ENCODE data around the gene NRXN3.

Gene NRXN3

DNA sequence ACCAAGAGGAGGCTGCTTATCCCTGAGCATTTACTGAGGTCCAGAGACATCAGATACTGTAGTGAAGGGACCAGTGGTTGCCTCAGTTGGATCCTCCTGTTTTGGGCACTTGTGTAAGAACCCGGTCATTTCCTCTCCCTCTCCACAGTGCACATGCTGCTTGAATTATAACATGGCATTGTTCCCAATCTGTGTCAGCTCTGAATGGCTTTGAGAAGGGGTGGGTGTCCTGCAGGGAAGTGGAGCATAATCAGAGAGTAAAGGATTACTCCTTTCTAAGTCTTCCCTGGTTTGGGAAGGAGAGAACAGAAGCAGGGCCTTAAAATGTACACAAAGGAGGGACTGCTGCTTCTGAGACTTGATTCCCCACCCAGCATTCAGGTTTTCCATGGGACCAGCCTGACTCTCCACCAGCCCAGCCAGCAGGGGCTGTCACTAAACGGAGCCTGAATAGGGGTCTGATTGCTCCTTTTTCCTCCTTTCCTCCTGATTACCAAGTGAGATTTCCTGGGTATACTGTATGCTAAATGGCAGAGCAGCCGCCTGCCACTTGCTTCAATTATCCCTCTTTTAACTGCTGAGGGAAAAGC, 78.4 kb downstream of the NRXN3 start:
- DNase-seq: no peak

DNA sequence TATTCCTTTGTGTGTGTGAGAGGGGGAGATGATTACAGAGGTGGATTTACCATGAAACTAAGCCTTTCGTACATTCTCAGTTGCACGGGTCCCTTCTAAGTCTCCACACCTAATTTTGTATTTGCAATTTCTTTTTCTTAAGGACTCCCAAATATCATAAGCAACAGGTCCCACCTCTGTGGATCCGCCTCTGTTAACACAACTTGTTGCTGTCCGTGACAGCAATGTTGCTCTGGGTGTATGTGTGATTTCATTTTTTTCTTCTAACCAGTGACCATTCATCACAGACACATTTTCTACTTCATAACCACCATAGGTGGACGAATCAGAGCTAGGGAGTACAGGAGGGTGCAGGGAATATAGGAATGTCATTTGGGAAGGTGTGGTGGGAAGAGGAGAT, 81.1 kb downstream of the NRXN3 start:
- DNase-seq: no peak

DNA sequence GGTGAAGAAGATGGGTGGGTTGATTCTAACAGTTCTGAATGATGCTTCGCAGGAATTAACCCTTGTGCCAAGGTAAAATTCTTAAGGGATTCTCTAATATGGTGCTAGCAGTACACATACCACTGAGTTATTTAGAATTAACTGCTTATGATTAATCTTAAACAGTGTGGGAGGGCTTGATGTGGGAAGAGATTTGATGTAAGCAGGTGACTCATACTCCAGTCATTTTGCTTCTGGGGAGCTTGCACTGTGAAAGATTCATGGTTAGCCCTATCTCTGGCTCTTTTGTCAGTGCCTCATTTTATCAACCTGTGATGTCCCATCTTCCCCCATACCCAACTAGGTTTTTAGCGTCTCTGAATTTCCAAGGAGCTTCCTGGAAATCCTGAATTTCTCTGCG, 83.8 kb downstream of the NRXN3 start:
- no peak for DNase-seq

DNA sequence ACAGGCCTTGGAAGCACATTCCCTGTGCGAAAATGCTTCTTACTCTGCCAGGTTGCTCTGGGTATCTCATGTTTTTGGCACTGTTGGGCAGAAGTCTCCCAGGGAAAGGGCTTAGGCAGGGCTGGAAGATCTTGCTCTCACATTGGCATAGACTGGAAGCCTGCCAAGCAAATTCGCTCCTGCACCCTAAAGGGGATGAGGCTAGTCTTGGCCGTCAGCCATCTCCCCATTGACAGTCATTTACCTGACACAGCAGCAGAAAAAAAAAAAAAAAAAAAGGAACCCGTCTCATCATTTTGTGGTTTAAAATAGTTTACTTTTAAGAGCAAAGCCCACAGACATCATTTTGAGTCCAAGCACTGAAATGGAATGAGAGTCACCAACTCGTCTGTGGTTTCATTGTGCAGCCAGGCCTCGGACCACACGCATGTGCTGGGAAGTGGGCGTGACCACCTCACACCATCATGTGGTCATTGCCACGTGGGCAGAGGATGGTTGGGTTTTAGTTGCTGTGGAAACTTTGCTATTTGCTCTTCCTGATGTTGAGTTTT, 84.8 kb downstream of the NRXN3 start:
- no peak for DNase-seq

DNA sequence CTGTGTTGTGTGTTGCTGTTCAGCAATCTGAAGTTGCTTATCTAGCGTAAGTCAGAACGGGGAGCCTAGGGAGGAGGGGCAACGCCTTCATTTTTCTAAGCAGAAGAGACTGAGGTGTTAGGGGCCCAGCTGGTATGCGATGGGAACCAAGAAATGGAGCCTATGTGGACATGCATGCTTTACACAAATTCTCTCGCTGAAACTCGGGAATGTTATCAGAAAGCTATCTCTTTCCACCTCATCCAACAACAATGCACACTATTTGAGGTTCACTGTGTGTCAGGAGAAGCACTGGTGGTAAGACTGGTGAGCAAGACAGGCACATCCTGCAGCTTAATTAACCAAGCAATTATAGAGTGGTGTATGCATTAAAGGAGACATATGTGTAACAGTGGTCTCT, 89.7 kb downstream of the NRXN3 start:
- DNase-seq: no peak

DNA sequence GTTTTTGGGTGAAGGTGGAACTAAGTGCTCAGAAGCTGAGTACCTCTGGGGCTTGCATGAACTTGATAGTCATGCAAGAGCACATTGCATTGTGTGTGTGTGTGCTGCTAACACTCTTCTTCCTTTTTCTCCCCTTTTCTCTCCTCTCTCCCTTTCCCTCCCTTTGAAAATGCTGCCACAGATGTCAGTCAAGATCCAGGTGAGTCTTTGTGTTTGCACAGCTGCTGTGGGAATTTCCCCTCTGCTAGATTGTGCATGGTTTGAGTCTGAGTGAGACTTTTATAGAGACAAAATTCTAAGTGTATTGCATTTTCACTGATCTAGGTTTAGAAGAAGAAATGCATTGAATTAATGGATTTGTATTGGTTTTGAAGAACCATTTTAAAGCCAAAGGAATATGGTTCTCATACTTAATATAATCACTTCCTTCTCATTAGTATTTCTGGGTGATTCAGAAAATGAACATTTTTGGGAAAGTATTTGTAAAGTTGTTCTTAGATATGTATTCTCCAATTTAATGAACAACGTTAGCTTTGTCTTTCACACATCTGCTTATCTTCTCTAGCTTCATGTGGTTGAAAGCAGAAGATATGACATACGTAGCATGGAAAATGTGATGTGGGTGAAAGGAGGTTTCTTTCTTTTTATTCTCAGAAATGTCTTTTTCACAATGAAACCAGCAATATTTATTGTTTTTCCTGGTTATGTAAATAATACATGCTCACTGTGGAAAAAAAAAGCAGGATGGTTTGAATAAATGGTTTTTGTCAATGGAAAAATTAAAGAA, 108.5 kb downstream of the NRXN3 start:
- DNase-seq: no peak

DNA sequence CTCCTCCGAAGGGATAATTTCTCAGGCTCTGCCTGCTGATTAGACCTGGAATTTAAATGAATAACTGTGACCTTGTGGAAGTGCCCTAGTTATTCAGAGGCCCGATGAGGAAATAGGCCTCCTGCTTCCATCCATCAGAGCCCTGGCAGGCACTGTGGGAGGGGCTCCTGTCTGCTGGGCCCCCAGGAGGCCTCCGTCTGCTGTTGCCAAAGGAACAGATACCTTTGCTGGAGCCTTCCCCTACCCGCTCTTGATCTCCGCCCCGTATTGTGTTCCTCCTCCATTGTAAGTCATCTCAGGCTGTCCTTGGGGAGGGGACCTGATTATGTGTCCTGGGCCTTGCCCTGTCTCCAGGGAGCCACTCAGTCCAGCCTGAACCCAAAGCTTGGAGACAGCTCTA, 112.3 kb downstream of the NRXN3 start:
- DNase-seq: no peak

- DNase-seq: no peak
These were observed 116.0 kb downstream of the NRXN3 start for GRCh38 chr14:78286210-78286609.

- DNase-seq: no peak
These were observed 121.8 kb downstream of the NRXN3 start for GRCh38 chr14:78292003-78292402.

DNA sequence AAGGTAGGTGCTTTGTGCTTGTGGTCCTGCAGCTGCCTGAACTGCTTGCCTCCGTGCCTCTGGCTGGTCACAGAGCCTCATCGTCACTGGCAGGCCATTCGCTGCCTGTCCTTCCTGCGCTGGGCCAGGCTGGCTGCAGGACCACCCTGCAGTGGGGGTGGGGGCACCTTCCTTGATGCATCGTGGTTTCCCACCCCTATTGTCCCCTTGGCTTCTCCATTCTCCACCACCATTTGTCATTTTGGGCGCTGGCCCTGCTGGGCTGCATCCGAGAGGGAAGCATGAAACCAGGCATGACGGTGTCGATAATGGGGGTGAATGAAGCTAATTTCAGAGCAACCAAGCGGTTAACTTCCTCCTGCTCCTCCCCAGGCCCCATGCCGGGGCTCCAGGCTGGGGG, 127.7 kb downstream of the NRXN3 start:
- no peak for DNase-seq

- no peak for DNase-seq
These were observed 128.1 kb downstream of the NRXN3 start for GRCh38 chr14:78298298-78298697.

DNA sequence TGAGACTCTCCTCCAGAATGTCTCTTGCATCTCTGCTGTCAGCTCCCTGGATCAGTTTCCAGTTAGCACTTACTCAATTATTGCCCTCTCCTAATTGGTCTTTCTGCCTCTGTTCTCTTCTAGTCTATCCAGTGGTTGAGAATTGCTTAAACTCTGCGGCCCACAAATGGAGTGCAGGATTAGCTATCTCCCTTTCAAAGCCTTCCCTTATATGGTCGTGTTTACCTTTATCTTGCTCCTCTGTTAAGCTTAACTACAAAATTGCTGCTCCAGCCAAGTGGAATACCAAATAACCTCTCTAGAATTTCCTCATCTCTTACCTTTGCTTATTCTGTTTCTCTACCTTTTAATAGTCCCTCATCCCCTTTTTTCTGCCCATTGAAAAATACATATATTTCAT, 132.7 kb downstream of the NRXN3 start:
- DNase-seq: no peak

GRCh38 chr14:78307671-78308070, 137.5 kb downstream of the NRXN3 start:
- no peak for DNase-seq

DNA sequence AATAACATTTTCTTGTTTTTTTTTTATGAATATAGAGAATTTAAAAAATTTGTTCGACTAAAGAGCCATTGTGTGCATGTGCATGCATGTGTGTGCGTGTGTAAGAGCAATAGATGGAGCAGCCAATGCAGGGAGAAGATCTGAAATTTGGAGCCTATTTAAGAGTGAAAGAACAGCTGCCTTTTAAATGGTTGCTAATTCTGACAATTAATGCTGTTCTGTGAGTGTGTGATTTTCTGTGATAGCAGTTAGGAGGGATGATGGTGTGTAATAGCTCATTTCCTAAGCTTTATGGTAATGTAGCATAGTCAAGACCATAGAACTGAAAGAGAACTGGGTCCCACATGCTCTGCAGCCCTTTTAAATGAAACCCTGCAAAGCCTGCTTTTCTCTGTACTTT, 137.9 kb downstream of the NRXN3 start:
- DNase-seq: no peak

- DNase-seq: no peak
These were observed 140.1 kb downstream of the NRXN3 start for GRCh38 chr14:78310272-78310671.

DNA sequence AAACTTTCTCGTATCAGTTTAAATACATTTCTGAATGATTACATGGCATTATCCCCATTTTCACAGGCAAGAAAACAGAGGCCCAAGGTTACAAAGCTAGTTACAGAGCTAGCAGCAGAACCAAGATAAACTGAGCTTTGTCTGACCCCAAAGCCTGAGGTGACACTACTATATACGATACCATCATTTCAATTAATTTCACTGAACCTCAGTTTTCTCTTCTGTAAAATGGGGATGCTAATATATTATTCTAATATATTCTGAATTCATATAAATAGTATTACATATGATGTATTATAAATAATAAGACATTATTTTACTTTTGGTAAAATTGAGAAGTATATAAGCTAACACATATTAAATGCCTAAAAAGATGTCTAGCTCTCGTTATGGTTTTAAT, 143.3 kb downstream of the NRXN3 start:
- no peak for DNase-seq

- DNase-seq: no peak
These were observed 144.3 kb downstream of the NRXN3 start for GRCh38 chr14:78314484-78314883.

DNA sequence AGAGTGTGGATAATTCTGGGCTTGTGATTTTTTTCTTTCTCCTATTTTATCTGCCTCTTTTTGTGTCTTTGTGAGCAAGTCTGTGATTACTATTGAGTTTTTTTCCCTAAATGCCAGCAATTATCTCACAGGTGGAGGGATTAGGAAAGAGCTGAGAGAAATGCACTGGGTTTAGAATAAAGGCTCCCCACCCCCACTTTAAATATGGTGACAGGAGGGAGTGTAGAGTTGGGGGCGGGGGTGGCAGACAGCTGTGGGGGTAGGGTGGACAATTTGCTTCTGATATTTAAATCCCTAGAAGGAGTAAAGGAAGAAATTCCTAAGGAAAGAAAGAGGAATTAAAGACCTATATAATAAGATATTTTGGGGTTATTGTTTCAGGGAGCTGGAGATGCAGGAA, 145.9 kb downstream of the NRXN3 start:
- no peak for DNase-seq

- DNase-seq: no peak
These were observed 146.6 kb downstream of the NRXN3 start for GRCh38 chr14:78316786-78317185.

GRCh38 chr14:78319406-78319805, 149.2 kb downstream of the NRXN3 start:
- DNase-seq: no peak

DNA sequence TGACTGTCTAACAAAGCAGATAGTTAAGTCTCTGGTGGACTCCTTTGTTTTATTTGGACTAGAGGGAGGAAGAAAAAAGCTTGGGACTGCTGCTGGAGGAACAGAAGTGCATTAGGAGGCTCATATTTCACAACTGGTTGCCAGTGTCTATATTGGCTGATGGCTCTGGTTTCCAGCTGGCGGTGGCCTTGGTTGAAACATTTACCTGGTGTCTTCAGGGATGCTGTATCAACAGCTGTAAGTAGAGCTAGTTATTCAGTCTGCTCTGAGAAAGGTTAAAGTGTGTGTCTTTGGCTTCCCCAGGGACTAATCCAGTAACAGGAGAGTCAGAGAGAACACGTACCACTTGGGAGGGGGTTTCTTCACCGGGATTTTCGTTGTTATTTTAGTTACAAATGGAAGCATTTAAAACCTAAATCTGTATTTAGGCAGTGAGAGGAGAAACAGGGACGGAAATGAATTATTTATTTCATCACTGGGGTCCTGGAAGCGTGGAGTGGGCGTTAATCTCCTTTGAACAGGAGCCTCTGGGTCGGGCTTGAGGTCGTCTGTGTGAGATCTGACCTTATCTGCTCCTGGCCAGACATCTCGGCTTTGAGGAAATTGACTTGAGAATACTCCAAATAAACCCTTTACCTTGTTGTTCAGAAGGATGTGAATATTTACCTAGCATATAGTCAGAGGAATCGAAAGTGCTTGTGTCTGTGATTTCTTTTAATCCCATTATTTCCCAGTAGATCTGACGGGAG, 149.9 kb downstream of the NRXN3 start:
- no peak for DNase-seq

DNA sequence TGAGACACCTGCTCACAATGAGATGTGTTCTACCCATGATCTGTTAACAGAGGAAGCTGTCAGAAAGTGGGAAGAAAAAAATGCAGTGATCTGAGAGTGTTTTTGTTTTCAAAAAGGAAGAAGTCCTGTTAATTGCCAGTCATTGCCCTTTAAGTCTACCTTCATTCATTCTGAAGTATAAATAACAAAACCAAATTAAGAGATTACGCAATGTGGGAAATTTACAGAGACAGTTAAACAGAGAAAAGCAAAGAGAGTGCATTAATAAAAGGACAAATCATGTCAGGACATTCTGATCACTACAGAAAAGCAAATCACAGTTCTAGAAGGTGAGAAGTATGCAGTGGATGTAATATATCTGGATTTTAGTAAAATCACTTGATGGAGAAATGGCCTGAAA, 154.2 kb downstream of the NRXN3 start:
- no peak for DNase-seq

GRCh38 chr14:78325911-78326310, 155.7 kb downstream of the NRXN3 start:
- DNase-seq: no peak
